Stimulated activated CD4-positive, alpha-beta T cell treated with anti-CD3 and anti-CD28 coated beads, Interleukin-12 subunit alpha, Interleukin-12 subunit beta, amount 100 ng/mL, for 4 hours (primary cell): Measurements from ENCODE around the gene TIMD4.
"Not testable (repeated sequence)": the region's sequence is repeated elsewhere in the genome, so short reads cannot be mapped to it uniquely, and the experiment has no call there.

ENCODE experiments used
- DNase-seq: peaks from one replicate; pipeline ENCODE4 v3.0.0-alpha.2; 2020

The TIMD4 gene

GRCh38 chr5:156963125-156963524 lies at the start of gene TIMD4:
Gene TIMD4 (minus strand): TSS chr5:156963226. CDS start chr5:156963198, 28 bp downstream.
- no peak for DNase-seq

- no peak for DNase-seq
These were observed 43.2 kb upstream of the TIMD4 start for GRCh38 chr5:157006262-157006661.

- DNase-seq = no peak
These were observed 42.0 kb upstream of the TIMD4 start for GRCh38 chr5:157004893-157005551.

GRCh38 chr5:156991714-156992113 lies 28.7 kb upstream of the TIMD4 start:
- no peak for DNase-seq

GRCh38 chr5:156984064-156984463 lies 21.0 kb upstream of the TIMD4 start:
- no peak for DNase-seq

GRCh38 chr5:156981481-156981880 lies 18.5 kb upstream of the TIMD4 start:
- DNase-seq = no peak

GRCh38 chr5:156974328-156974727 lies 11.3 kb upstream of the TIMD4 start:
- no peak for DNase-seq

- DNase-seq = no peak
These were observed 9.0 kb upstream of the TIMD4 start for GRCh38 chr5:156971848-156972525.

- no peak for DNase-seq
These were observed 8.4 kb upstream of the TIMD4 start for GRCh38 chr5:156971415-156971814.

- not testable (repeated sequence) for DNase-seq
These were observed 4.4 kb upstream of the TIMD4 start for GRCh38 chr5:156967386-156967785.

- no peak for DNase-seq
These were observed 6.7 kb downstream of the TIMD4 start for GRCh38 chr5:156956321-156956720.

GRCh38 chr5:156951359-156951758 lies 11.7 kb downstream of the TIMD4 start:
- DNase-seq = no peak

GRCh38 chr5:156950716-156951115 lies 12.3 kb downstream of the TIMD4 start:
- DNase-seq = no peak

- no peak for DNase-seq
These were observed 13.6 kb downstream of the TIMD4 start for GRCh38 chr5:156949424-156949823.

- no peak for DNase-seq
These were observed 15.1 kb downstream of the TIMD4 start for GRCh38 chr5:156947925-156948324.

GRCh38 chr5:156942064-156942463 lies 21.0 kb downstream of the TIMD4 start:
- DNase-seq = no peak

GRCh38 chr5:156940462-156940861 lies 22.6 kb downstream of the TIMD4 start:
- DNase-seq = not testable (repeated sequence)

- DNase-seq = no peak
These were observed 26.1 kb downstream of the TIMD4 start for GRCh38 chr5:156936972-156937371.

- DNase-seq = peak; percentile 44
These were observed 28.4 kb downstream of the TIMD4 start for GRCh38 chr5:156934450-156935211.

- DNase-seq = no peak
These were observed 33.6 kb downstream of the TIMD4 start for GRCh38 chr5:156929366-156929948.

- DNase-seq = no peak
These were observed 35.5 kb downstream of the TIMD4 start for GRCh38 chr5:156927545-156927944.

- DNase-seq = not testable (repeated sequence)
These were observed 37.3 kb downstream of the TIMD4 start for GRCh38 chr5:156925767-156926166.

GRCh38 chr5:156922207-156922792 lies 40.7 kb downstream of the TIMD4 start:
- no peak for DNase-seq
